Activated B cell treated with CpG ODN at 0.5 μM for 24 hours (primary cell): ENCODE results near the gene GSAP. TPM values are rescaled to one million over a fixed set of nuclear protein-coding genes. Genes with fewer than 3 reads are reported as not detected.

Experiments
- ATAC-seq: fragments of 200-7000 bp; cut with Tn5 transposase; one replicate; pipeline ENCODE4 v1.10.0; 2021; ENCODE audit warnings: low read depth, mild to moderate bottlenecking, moderate library complexity
- CTCF ChIA-PET: fragments of 350-600 bp; sonication (Branson Sonifier 250); formaldehyde crosslinking; loops from one replicate; lab custom pipeline; 2021; ENCODE audit warnings: antibody characterized with exemption; lab: Charles Lee
- POLR2A ChIA-PET: fragments of 350-600 bp; sonication (Branson Sonifier 250); formaldehyde crosslinking; loops from one replicate; lab custom pipeline; 2021; ENCODE audit warnings: antibody characterized with exemption; lab: Charles Lee
- DNase-seq: peaks from one replicate; pipeline ENCODE4 v3.0.0; 2022
- H3K27ac Mint-ChIP-seq: one replicate; pipeline ENCODE4 v1.8.0; 2020; ENCODE audit warnings: mixed read lengths
- H3K27me3 Mint-ChIP-seq: one replicate; pipeline ENCODE4 v1.8.0; 2021; ENCODE audit warnings: mixed read lengths
- H3K36me3 Mint-ChIP-seq: one replicate; pipeline ENCODE4 v1.8.0; 2021; ENCODE audit warnings: low read depth, mixed read lengths
- H3K4me1 Mint-ChIP-seq: one replicate; pipeline ENCODE4 v1.8.0; 2021; ENCODE audit warnings: mixed read lengths
- H3K4me3 Mint-ChIP-seq: one replicate; pipeline ENCODE4 v1.8.0; 2020; ENCODE audit warnings: mild to moderate bottlenecking, mixed read lengths
- H3K9me3 Mint-ChIP-seq: one replicate; pipeline ENCODE4 v1.8.0; 2020; ENCODE audit warnings: mixed read lengths
- intact Hi-C: fragments of 100-400 bp; cut with micrococcal nuclease; formaldehyde crosslinking; loops from one replicate; pipeline ENCODE4 v1.15.1; 2024
- total RNA-seq: library from RNA; stranded (reverse); gene quantifications from 2 replicates; pipeline ENCODE4 v1.2.3, GENCODE V29; 2022
- TF ChIP-seq, protein P1 (sequence below): fragments of 200-600 bp; IDR thresholded peaks from one replicate; pipeline ENCODE4 v1.8.0; 2022; ENCODE audit warnings: antibody characterized with exemption, mild to moderate bottlenecking

GSAP gene
- total RNA-seq, 1 donor from 2014 or later, result 91.2 TPM

DNA sequence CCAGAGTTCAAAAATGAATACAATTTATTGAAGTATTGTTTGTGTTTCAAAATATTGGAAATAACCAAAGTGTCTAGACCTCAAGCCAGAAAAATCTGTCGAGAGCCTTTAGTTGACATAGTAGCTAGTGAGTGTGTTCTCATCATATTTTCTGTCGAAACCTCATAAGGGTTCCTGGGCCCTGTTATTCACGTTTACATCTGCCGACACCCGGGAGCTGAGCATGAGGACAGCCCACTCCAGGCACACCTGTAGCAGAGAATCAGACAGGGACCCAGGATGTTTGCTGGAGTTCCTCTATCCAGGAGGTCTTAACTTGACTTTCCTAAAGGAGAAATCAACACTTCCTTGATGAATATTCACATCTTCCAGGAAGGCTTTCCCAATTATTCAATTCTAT lies 144.4 kb downstream of the GSAP start:
- POLR2A ChIA-PET, result interaction anchor here (0.7 kb wide), 1 partner anchor 142 kb away, joined by 4 read pairs; no protein-coding TSS in a partner anchor
- Mint-ChIP-seq H3K27me3 (no peaks in the 10 kb centered on the region), H3K4me1 (peaks cover 48% of the 10 kb centered on the region), H3K4me3 (no peak overlapping the region), H3K27ac (no peak overlapping the region), H3K36me3 (no peaks in the 10 kb centered on the region), H3K9me3 (no peaks in the 10 kb centered on the region)
- CTCF ChIA-PET, result no interaction called here
- no peak for DNase-seq
- ATAC-seq, result no peak
- TF ChIP-seq, protein P1, sequence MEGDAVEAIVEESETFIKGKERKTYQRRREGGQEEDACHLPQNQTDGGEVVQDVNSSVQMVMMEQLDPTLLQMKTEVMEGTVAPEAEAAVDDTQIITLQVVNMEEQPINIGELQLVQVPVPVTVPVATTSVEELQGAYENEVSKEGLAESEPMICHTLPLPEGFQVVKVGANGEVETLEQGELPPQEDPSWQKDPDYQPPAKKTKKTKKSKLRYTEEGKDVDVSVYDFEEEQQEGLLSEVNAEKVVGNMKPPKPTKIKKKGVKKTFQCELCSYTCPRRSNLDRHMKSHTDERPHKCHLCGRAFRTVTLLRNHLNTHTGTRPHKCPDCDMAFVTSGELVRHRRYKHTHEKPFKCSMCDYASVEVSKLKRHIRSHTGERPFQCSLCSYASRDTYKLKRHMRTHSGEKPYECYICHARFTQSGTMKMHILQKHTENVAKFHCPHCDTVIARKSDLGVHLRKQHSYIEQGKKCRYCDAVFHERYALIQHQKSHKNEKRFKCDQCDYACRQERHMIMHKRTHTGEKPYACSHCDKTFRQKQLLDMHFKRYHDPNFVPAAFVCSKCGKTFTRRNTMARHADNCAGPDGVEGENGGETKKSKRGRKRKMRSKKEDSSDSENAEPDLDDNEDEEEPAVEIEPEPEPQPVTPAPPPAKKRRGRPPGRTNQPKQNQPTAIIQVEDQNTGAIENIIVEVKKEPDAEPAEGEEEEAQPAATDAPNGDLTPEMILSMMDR, result no peak
- intact Hi-C loops, result no loop called here

DNA sequence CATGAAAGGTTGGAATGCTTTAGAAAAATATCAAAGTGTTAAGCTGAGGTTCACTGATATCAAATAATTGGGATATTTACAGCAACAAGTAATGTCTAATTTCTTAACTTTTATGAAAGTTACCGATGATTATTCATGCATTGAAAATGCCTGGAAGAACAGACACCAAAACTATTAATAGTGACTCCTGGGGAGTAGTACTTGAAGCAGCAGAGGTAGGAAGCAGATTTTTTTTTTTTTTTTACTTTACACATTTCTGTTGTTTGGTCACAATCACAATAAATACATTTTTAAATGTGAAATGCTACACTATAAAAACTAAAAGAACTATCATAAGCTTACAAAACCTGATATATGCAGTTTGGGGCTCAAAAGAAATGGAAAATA lies 146.1 kb downstream of the GSAP start:
- H3K4me1 Mint-ChIP-seq, result peaks cover 46% of the 10 kb centered on the region
- TF ChIP-seq, protein P1, result no peak
- H3K4me3 Mint-ChIP-seq, result peak overlapping the region; percentile 50
- H3K27ac Mint-ChIP-seq, result peak overlapping the region; percentile 75
- H3K27me3 Mint-ChIP-seq, result no peaks in the 10 kb centered on the region
- ATAC-seq (no peak), DNase-seq (no peak)
- H3K9me3 Mint-ChIP-seq, result no peaks in the 10 kb centered on the region
- POLR2A ChIA-PET, result no interaction called here
- H3K36me3 Mint-ChIP-seq, result no peaks in the 10 kb centered on the region
- CTCF ChIA-PET, result interaction anchor here (0.9 to 1.8 kb wide), 2 partner anchors 15 to 62 kb away, joined by 3 to 5 read pairs; no protein-coding TSS in a partner anchor
- intact Hi-C loops, result no loop called here

DNA sequence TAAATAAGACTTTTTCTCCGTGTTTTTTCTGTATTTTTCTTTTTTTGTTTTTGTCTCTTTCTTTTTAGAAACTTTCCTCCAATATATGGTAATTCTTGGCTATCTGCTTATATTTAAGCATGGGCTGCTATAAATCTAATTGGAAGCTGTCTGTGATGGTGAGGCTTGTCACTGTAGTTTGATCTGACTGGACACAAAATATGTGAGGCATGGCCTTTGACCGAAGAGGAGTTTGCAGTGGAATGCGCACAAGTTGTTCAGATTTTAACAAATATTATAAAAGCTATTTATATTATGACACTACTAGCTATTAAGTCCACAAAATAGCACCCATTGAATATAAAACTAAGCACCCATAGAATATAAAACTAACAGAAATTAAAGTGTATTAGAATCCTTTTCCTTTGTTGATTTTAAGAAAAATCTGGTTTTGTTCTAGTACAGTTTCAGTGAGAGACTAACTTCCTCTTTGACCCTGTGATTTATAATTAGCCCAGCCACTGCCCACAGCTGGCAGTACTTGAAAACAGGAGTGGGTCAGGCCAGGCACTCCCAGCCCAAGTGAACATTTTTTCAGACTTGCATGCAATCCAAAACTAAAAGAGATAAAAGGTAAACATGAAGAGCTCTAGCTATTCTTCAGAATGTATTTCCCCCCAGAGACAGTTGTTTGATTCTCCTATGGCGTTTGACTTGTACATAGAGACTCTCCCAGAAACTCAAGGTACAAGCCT lies 146.6 kb downstream of the GSAP start:
- intact Hi-C loops, result loop anchor here (5.0 kb wide), 1 partner anchor 63 kb away; no protein-coding TSS in a partner anchor
- ATAC-seq, result peak; percentile 58
- H3K27ac Mint-ChIP-seq, result peak overlapping the region; percentile 75

DNA sequence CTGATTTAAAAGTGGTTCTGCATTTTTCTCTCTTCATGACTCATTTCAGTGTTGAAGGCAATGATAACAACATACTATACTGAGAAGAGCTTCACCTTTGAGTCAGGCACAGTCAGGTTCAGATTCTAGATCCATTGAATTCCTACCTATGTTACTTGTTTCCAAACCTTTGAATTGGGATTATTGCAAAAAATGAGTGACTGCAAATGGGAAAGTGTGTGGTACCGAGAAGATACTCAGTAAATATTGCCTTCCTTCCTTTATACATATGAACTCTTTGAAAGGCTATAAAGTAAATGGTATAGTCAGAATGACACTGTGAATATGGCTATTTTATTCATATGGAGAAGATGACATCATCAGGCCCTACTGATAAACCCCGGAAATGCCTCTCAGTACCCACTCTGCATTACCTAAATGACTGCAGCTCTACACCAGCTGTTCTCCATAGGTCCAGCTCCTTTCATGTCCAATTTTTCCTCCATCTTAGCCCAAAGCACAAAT lies 149.8 kb downstream of the GSAP start:
- no peaks in the 10 kb centered on the region for H3K36me3 Mint-ChIP-seq
- no peak overlapping the region for H3K4me3 Mint-ChIP-seq
- H3K27me3 Mint-ChIP-seq, result no peaks in the 10 kb centered on the region
- ChIA-PET POLR2A (no interaction called here), CTCF (interaction anchor here (1.4 kb wide), 1 partner anchor 20 kb away, joined by 4 read pairs; no protein-coding TSS in a partner anchor)
- H3K27ac Mint-ChIP-seq, result peak overlapping the region; percentile 24
- DNase-seq (no peak), ATAC-seq (peak; percentile 25)
- TF ChIP-seq, protein P1, result no peak
- H3K4me1 Mint-ChIP-seq, result peaks cover 46% of the 10 kb centered on the region
- H3K9me3 Mint-ChIP-seq, result no peaks in the 10 kb centered on the region
- intact Hi-C loops, result loop anchor here (5.0 kb wide), 1 partner anchor 66 kb away; no protein-coding TSS in a partner anchor

More for the DNA sequence above, 146.6 kb downstream of the GSAP start:
- Mint-ChIP-seq H3K36me3 (no peaks in the 10 kb centered on the region), H3K4me3 (peak overlapping the region; percentile 50), H3K4me1 (peaks cover 46% of the 10 kb centered on the region), H3K27me3 (no peaks in the 10 kb centered on the region), H3K9me3 (no peaks in the 10 kb centered on the region)
- ChIA-PET CTCF (interaction anchor here (0.9 to 1.8 kb wide), 2 partner anchors 15 to 62 kb away, joined by 3 to 5 read pairs; no protein-coding TSS in a partner anchor), POLR2A (no interaction called here)
- TF ChIP-seq, protein P1, result no peak
- DNase-seq, result no peak

DNA sequence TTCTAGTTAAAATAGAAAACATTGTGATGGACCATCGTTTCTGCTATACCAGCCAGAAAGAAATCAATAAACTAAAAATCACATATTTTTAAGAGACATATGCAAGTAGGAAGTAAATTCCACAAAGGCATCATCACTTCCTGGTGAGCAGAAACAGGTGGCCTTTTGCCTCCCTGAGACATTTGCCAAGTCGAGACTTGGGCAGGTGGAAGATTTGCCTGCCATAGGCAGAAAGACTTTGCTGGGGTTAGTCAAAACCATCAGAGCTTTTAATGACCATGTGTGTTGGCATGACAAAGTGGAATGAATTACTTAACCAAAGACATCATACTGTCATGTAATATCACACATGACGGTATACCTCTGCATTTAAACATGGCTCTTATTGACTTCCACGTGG lies 150.5 kb downstream of the GSAP start:
- Mint-ChIP-seq H3K36me3 (no peaks in the 10 kb centered on the region), H3K27ac (no peak overlapping the region), H3K27me3 (no peaks in the 10 kb centered on the region), H3K4me3 (no peak overlapping the region), H3K4me1 (peaks cover 41% of the 10 kb centered on the region), H3K9me3 (no peaks in the 10 kb centered on the region)
- ATAC-seq (no peak), DNase-seq (no peak)
- ChIA-PET POLR2A (no interaction called here), CTCF (no interaction called here)
- TF ChIP-seq, protein P1, result no peak
- intact Hi-C loops, result loop anchor here (5.0 kb wide), 1 partner anchor 67 kb away; no protein-coding TSS in a partner anchor
